Measurements from ENCODE around the gene RREB1.
A peak's percentile ranks its signal among the peaks of the same experiment; 100 is the strongest.

The RREB1 gene

GRCh38 chr6:7171119-7171518 lies 63.4 kb downstream of the RREB1 start:
- H3K9ac ChIP-seq: peak overlapping the region in 1 of 11 experiments; percentile 60; a peak in 3 of 22 replicates
- H3K9me3 ChIP-seq (replicated peaks in 1 of 11): no peaks in the 10 kb centered on the region
- TF ChIP-seq Cebpa-rat (IDR thresholded peaks at IDR 0.05): no peak
- H3K4me2 ChIP-seq: peak overlapping the region; percentile 67 to 89 (median 85); a peak in 20 of 22 replicates
- H3K27ac ChIP-seq: peak overlapping the region in 3 of 11 experiments; percentile 14 to 65 (median 60); a peak in 3 of 22 replicates
- peaks cover 70 to 89% (median 78%) of the 10 kb centered on the region in 10 experiments for H3K4me1 ChIP-seq
- no peaks in the 10 kb centered on the region for H3K27me3 ChIP-seq
- peaks cover 76 to 100% (median 100%) of the 10 kb centered on the region in 11 experiments for H4K20me1 ChIP-seq
- peaks cover under 1 to 58% (median 6%) of the 10 kb centered on the region in 11 experiments; a peak in 17 of 22 replicates for H3K36me3 ChIP-seq
- no peak overlapping the region for H3K4me3 ChIP-seq

GRCh38 chr6:7171733-7172132 lies 64.0 kb downstream of the RREB1 start:
- no peaks in the 10 kb centered on the region for H3K27me3 ChIP-seq
- no peak overlapping the region for H3K9ac ChIP-seq

GRCh38 chr6:7172649-7173048 lies 64.9 kb downstream of the RREB1 start:
- Histone ChIP-seq H3K9ac (no peak overlapping the region), H3K4me2 (peak overlapping the region in 10 of 11 experiments; percentile 14 to 89 (median 76); a peak in 11 of 22 replicates), H3K27me3 (no peaks in the 10 kb centered on the region), H3K9me3 (replicated peaks in 1 of 11) (no peaks in the 10 kb centered on the region), H3K36me3 (peaks cover 16 to 66% (median 21%) of the 10 kb centered on the region in 11 experiments), H4K20me1 (peaks cover 79 to 100% (median 97%) of the 10 kb centered on the region in 11 experiments), H3K4me3 (no peak overlapping the region), H3K4me1 (peaks cover 56 to 82% (median 66%) of the 10 kb centered on the region in 10 experiments), H3K27ac (0 out of 22 replicates have a peak overlapping the region, but pooled peaks of 1 of the 11 experiments have one; percentile 21)
- TF ChIP-seq Cebpa-rat (IDR thresholded peaks at IDR 0.05): no peak

More at GRCh38 chr6:7171733-7172132, 64.0 kb downstream of the RREB1 start:
- Histone ChIP-seq H3K36me3 (peaks cover 6 to 58% (median 12%) of the 10 kb centered on the region in 11 experiments), H3K4me2 (peak overlapping the region; percentile 30 to 89 (median 85); a peak in 18 of 22 replicates), H3K4me3 (no peak overlapping the region), H4K20me1 (peaks cover 78 to 100% (median 99%) of the 10 kb centered on the region in 11 experiments), H3K9me3 (replicated peaks in 1 of 11) (no peaks in the 10 kb centered on the region), H3K27ac (no peak overlapping the region), H3K4me1 (peaks cover 64 to 87% (median 72%) of the 10 kb centered on the region in 10 experiments)
- no peak for TF ChIP-seq Cebpa-rat (IDR thresholded peaks at IDR 0.05)

- Histone ChIP-seq H3K4me2 (peak overlapping the region in 2 of 11 experiments; percentile 77 to 89; a peak in 2 of 22 replicates), H3K36me3 (peaks cover 29 to 79% (median 34%) of the 10 kb centered on the region in 11 experiments), H3K27ac (0 out of 22 replicates have a peak overlapping the region, but pooled peaks of 1 of the 11 experiments have one; percentile 8), H3K9me3 (replicated peaks in 1 of 11) (no peaks in the 10 kb centered on the region), H3K27me3 (no peaks in the 10 kb centered on the region), H3K9ac (no peak overlapping the region; a peak in 1 of 22 replicates), H4K20me1 (peaks cover 75 to 100% (median 92%) of the 10 kb centered on the region in 11 experiments), H3K4me3 (no peak overlapping the region), H3K4me1 (peaks cover 46 to 82% (median 61%) of the 10 kb centered on the region in 10 experiments)
- no peak for TF ChIP-seq Cebpa-rat (IDR thresholded peaks at IDR 0.05)
Observed at GRCh38 chr6:7173843-7174503, 66.2 kb downstream of the RREB1 start.

- no peaks in the 10 kb centered on the region for H3K9me3 ChIP-seq (replicated peaks in 1 of 11)
Observed at GRCh38 chr6:7175462-7175861, 67.7 kb downstream of the RREB1 start.

GRCh38 chr6:7176208-7176607 lies 68.4 kb downstream of the RREB1 start:
- no peaks in the 10 kb centered on the region for H3K9me3 ChIP-seq (replicated peaks in 1 of 11)
- no peaks in the 10 kb centered on the region for H3K27me3 ChIP-seq
- peaks cover 52 to 100% (median 70%) of the 10 kb centered on the region in 11 experiments for H4K20me1 ChIP-seq
- peaks cover 24 to 65% (median 38%) of the 10 kb centered on the region in 10 experiments for H3K4me1 ChIP-seq
- no peak overlapping the region for H3K9ac ChIP-seq
- H3K36me3 ChIP-seq: peaks cover 51 to 91% (median 57%) of the 10 kb centered on the region in 11 experiments
- no peak overlapping the region for H3K4me2 ChIP-seq
- TF ChIP-seq Cebpa-rat (IDR thresholded peaks at IDR 0.05): no peak
- H3K4me3 ChIP-seq: no peak overlapping the region
- no peak overlapping the region for H3K27ac ChIP-seq

More at GRCh38 chr6:7175462-7175861, 67.7 kb downstream of the RREB1 start:
- TF ChIP-seq Cebpa-rat (IDR thresholded peaks at IDR 0.05): no peak
- H3K27ac ChIP-seq: no peak overlapping the region
- H3K27me3 ChIP-seq: no peaks in the 10 kb centered on the region
- no peak overlapping the region for H3K4me3 ChIP-seq
- peaks cover 31 to 73% (median 46%) of the 10 kb centered on the region in 10 experiments for H3K4me1 ChIP-seq
- no peak overlapping the region for H3K4me2 ChIP-seq
- peaks cover 44 to 91% (median 49%) of the 10 kb centered on the region in 11 experiments for H3K36me3 ChIP-seq
- H3K9ac ChIP-seq: no peak overlapping the region
- H4K20me1 ChIP-seq: peaks cover 60 to 100% (median 77%) of the 10 kb centered on the region in 11 experiments

GRCh38 chr6:7178280-7178679 lies 70.5 kb downstream of the RREB1 start:
- Histone ChIP-seq H4K20me1 (peaks cover 32 to 100% (median 49%) of the 10 kb centered on the region in 11 experiments; a peak in 21 of 22 replicates), H3K27me3 (no peaks in the 10 kb centered on the region), H3K4me3 (no peak overlapping the region), H3K27ac (peak overlapping the region in 1 of 11 experiments; percentile 11; a peak in 2 of 22 replicates), H3K4me1 (peaks cover 5 to 65% (median 19%) of the 10 kb centered on the region in 10 experiments), H3K36me3 (peaks cover 72 to 93% (median 78%) of the 10 kb centered on the region in 11 experiments), H3K9me3 (replicated peaks in 1 of 11) (no peaks in the 10 kb centered on the region), H3K4me2 (peak overlapping the region in 3 of 11 experiments; percentile 17 to 51 (median 22); a peak in 5 of 22 replicates), H3K9ac (no peak overlapping the region)
- TF ChIP-seq Cebpa-rat (IDR thresholded peaks at IDR 0.05): no peak

GRCh38 chr6:7180751-7181150 lies 73.0 kb downstream of the RREB1 start:
- no peak overlapping the region for H3K4me2 ChIP-seq
- H3K9ac ChIP-seq: no peak overlapping the region
- peaks cover 11 to 94% (median 26%) of the 10 kb centered on the region in 11 experiments; a peak in 20 of 22 replicates for H4K20me1 ChIP-seq
- no peaks in the 10 kb centered on the region for H3K9me3 ChIP-seq (replicated peaks in 1 of 11)
- H3K4me1 ChIP-seq: peaks cover 5 to 68% (median 11%) of the 10 kb centered on the region in 10 experiments; a peak in 18 of 20 replicates
- H3K4me3 ChIP-seq: no peak overlapping the region
- H3K27me3 ChIP-seq: no peaks in the 10 kb centered on the region
- peaks cover 96 to 100% (median 99%) of the 10 kb centered on the region in 11 experiments for H3K36me3 ChIP-seq
- no peak overlapping the region for H3K27ac ChIP-seq
- no peak for TF ChIP-seq Cebpa-rat (IDR thresholded peaks at IDR 0.05)

GRCh38 chr6:7183707-7184106 lies 75.9 kb downstream of the RREB1 start:
- Histone ChIP-seq H3K9me3 (replicated peaks in 1 of 11) (no peaks in the 10 kb centered on the region), H3K4me3 (no peak overlapping the region), H4K20me1 (peaks cover 7 to 70% (median 17%) of the 10 kb centered on the region in 11 experiments; a peak in 13 of 22 replicates), H3K9ac (no peak overlapping the region), H3K27me3 (no peaks in the 10 kb centered on the region), H3K4me1 (peaks cover 0 to 71% (median 14%) of the 10 kb centered on the region in 10 experiments; a peak in 14 of 20 replicates), H3K27ac (no peak overlapping the region), H3K36me3 (peaks cover 92 to 100% (median 97%) of the 10 kb centered on the region in 11 experiments), H3K4me2 (no peak overlapping the region)
- no peak for TF ChIP-seq Cebpa-rat (IDR thresholded peaks at IDR 0.05)

All from BLaER1 treated with 17β-estradiol and CSF1 and Interleukin-3, amounts not matched to agents 10 nM and 100 nM (cell line).